ENCODE measurements around the gene PPFIBP1.
A peak's percentile ranks its signal among the peaks of the same experiment; 100 is the strongest.

The PPFIBP1 gene

DNA sequence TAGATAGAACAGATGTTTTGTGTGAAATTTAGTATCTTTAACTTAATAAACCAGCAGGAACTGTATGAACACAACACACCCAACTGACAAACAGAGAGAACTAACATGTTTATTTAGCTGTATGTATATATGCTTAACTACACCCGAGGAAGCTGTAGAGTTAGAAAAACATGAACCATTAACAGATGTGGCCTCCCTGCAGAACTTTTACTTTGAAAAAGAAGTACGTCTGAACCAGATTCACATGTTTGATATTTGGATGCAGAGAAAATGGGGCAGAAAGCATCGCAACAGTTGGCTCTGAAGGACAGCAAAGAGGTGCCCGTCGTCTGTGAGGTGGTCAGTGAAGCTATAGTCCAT is 172.3 kb downstream of the PPFIBP1 start, which contains the start of gene REP15:
REP15 (plus strand) TSS at position 155 of the 360 bp plus-strand sequence; CDS start at position 271, 116 bp downstream.
- H3K36me3 ChIP-seq (ENCODE audit: control insufficient read depth in 4 of 4, insufficient read depth in 4 of 4, low read length in 3 of 4), result peaks cover 0 to 24% (median 8%) of the 10 kb centered on the region in 4 experiments
- 100% methylated on average over 4 of the region's 5 CpGs for WGBS (ENCODE audit: insufficient coverage)

GRCh38 chr12:27696864-27697564 is 173.0 kb downstream of the PPFIBP1 start:
- CTCF ChIA-PET, result interaction anchor here (1.0 to 1.8 kb wide), 6 partner anchors 8 to 272 kb away, joined by 3 to 7 read pairs (median 4); no protein-coding TSS in a partner anchor
- H3K9me3 ChIP-seq (ENCODE audit: control extremely low read depth in 1 of 5, control insufficient read depth in 4 of 5, insufficient read depth in 2 of 5, low read depth in 1 of 5, low read length in 4 of 5), result no peaks in the 10 kb centered on the region
- POLR2A ChIA-PET, result interaction anchor here (0.6 kb wide), 1 partner anchor 7 kb away, joined by 3 read pairs; no protein-coding TSS in a partner anchor
- no peak overlapping the region for H3K4me3 ChIP-seq (ENCODE audit: control insufficient read depth in 1 of 7, extremely low read depth in 1 of 7, insufficient read depth in 4 of 7, low read depth in 2 of 7, low read length in 6 of 7)
- no peaks in the 10 kb centered on the region for H3K27me3 ChIP-seq (replicated peaks in 2 of 5; ENCODE audit: control insufficient read depth in 4 of 5, insufficient read depth in 5 of 5, low read length in 4 of 5)
- 100% methylated on average over 2 of the region's 3 CpGs for WGBS (ENCODE audit: insufficient coverage)
- no peak for DNase-seq
- H3K4me1 ChIP-seq (ENCODE audit: control extremely low read depth in 1 of 4, control insufficient read depth in 4 of 4, insufficient read depth in 4 of 4, low read length in 3 of 4), result no peaks in the 10 kb centered on the region
- peaks cover 0 to 19% (median 5%) of the 10 kb centered on the region in 4 experiments for H3K36me3 ChIP-seq (ENCODE audit: control insufficient read depth in 4 of 4, insufficient read depth in 4 of 4, low read length in 3 of 4)
- H3K27ac ChIP-seq (ENCODE audit: insufficient read depth in 1 of 2, low read depth in 1 of 2, low read length in 2 of 2, poor library complexity in 1 of 2, severe bottlenecking in 2 of 2), result no peak overlapping the region

More for the DNA sequence above, 172.3 kb downstream of the PPFIBP1 start, which contains the start of gene REP15:
- Histone ChIP-seq H3K4me1 (ENCODE audit: control extremely low read depth in 1 of 4, control insufficient read depth in 4 of 4, insufficient read depth in 4 of 4, low read length in 3 of 4) (no peaks in the 10 kb centered on the region), H3K27me3 (replicated peaks in 2 of 5; ENCODE audit: control insufficient read depth in 4 of 5, insufficient read depth in 5 of 5, low read length in 4 of 5) (no peaks in the 10 kb centered on the region), H3K27ac (ENCODE audit: insufficient read depth in 1 of 2, low read depth in 1 of 2, low read length in 2 of 2, poor library complexity in 1 of 2, severe bottlenecking in 2 of 2) (no peak within 1 kb of the TSS), H3K4me3 (ENCODE audit: control insufficient read depth in 1 of 7, extremely low read depth in 1 of 7, insufficient read depth in 4 of 7, low read depth in 2 of 7, low read length in 6 of 7) (no peak within 1 kb of the TSS), H3K9me3 (ENCODE audit: control extremely low read depth in 1 of 5, control insufficient read depth in 4 of 5, insufficient read depth in 2 of 5, low read depth in 1 of 5, low read length in 4 of 5) (no peaks in the 10 kb centered on the region)
- CTCF ChIA-PET, result interaction anchor here (1.0 to 1.4 kb wide), 4 partner anchors 8 to 271 kb away, joined by 3 to 7 read pairs (median 4); no protein-coding TSS in a partner anchor
- DNase-seq, result no peak
- POLR2A ChIA-PET, result interaction anchor here (0.6 kb wide), 1 partner anchor 8 kb away, joined by 3 read pairs; no protein-coding TSS in a partner anchor

GRCh38 chr12:27703720-27704452 is 179.9 kb downstream of the PPFIBP1 start:
- Histone ChIP-seq H3K4me1 (ENCODE audit: control extremely low read depth in 1 of 4, control insufficient read depth in 4 of 4, insufficient read depth in 4 of 4, low read length in 3 of 4) (peaks cover 0 to 9% (median 3%) of the 10 kb centered on the region in 4 experiments), H3K4me3 (ENCODE audit: control insufficient read depth in 1 of 7, extremely low read depth in 1 of 7, insufficient read depth in 4 of 7, low read depth in 2 of 7, low read length in 6 of 7) (no peak overlapping the region), H3K36me3 (ENCODE audit: control insufficient read depth in 4 of 4, insufficient read depth in 4 of 4, low read length in 3 of 4) (no peaks in the 10 kb centered on the region), H3K9me3 (ENCODE audit: control extremely low read depth in 1 of 5, control insufficient read depth in 4 of 5, insufficient read depth in 2 of 5, low read depth in 1 of 5, low read length in 4 of 5) (no peaks in the 10 kb centered on the region), H3K27ac (ENCODE audit: insufficient read depth in 1 of 2, low read depth in 1 of 2, low read length in 2 of 2, poor library complexity in 1 of 2, severe bottlenecking in 2 of 2) (no peak overlapping the region), H3K27me3 (replicated peaks in 2 of 5; ENCODE audit: control insufficient read depth in 4 of 5, insufficient read depth in 5 of 5, low read length in 4 of 5) (no peaks in the 10 kb centered on the region)
- ChIA-PET CTCF (interaction anchor here (0.6 to 1.5 kb wide), 5 partner anchors 8 to 286 kb away, joined by 3 to 7 read pairs (median 3); partner anchors contain the start of gene REP15), POLR2A (interaction anchor here (0.6 kb wide), 1 partner anchor 7 kb away, joined by 3 read pairs; no protein-coding TSS in a partner anchor)
- WGBS (ENCODE audit: insufficient coverage), result 4% methylated on average over 3 of the region's 4 CpGs
- DNase-seq, result peak; percentile 75 to 88 (median 84)

DNA sequence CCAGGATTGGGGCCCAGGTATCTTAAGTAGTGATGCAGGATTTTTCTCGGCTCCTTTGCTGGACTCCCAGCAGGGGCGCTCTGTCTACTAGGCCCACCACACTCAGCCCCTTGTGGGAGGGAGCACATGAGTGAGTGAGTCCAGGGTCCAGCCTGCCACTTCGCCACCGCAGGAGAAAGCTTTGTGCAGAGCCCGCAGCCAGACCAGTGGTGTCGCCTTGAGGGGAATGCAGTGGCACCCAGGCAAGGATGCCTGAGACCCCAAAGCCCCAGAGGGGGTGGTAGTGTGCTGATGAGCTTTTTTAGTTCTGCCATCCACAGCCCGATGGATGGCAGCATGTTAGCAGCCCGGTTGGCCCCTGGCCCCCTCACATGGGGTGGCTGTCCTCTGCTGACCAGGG is 181.3 kb downstream of the PPFIBP1 start:
- CTCF ChIA-PET, result interaction anchor here (0.6 to 1.5 kb wide), 3 partner anchors 9 to 280 kb away, joined by 3 to 7 read pairs (median 3); partner anchors contain the start of gene REP15
- 100% methylated on average over 2 of the region's 8 CpGs for WGBS (ENCODE audit: insufficient coverage)
- Histone ChIP-seq H3K9me3 (ENCODE audit: control extremely low read depth in 1 of 5, control insufficient read depth in 4 of 5, insufficient read depth in 2 of 5, low read depth in 1 of 5, low read length in 4 of 5) (no peaks in the 10 kb centered on the region), H3K27ac (ENCODE audit: insufficient read depth in 1 of 2, low read depth in 1 of 2, low read length in 2 of 2, poor library complexity in 1 of 2, severe bottlenecking in 2 of 2) (no peak overlapping the region), H3K27me3 (replicated peaks in 2 of 5; ENCODE audit: control insufficient read depth in 4 of 5, insufficient read depth in 5 of 5, low read length in 4 of 5) (no peaks in the 10 kb centered on the region), H3K4me1 (ENCODE audit: control extremely low read depth in 1 of 4, control insufficient read depth in 4 of 4, insufficient read depth in 4 of 4, low read length in 3 of 4) (peaks cover 0 to 14% (median 5%) of the 10 kb centered on the region in 4 experiments), H3K36me3 (ENCODE audit: control insufficient read depth in 4 of 4, insufficient read depth in 4 of 4, low read length in 3 of 4) (no peaks in the 10 kb centered on the region), H3K4me3 (ENCODE audit: control insufficient read depth in 1 of 7, extremely low read depth in 1 of 7, insufficient read depth in 4 of 7, low read depth in 2 of 7, low read length in 6 of 7) (no peak overlapping the region)
- POLR2A ChIA-PET, result no interaction called here
- DNase-seq, result no peak

GRCh38 chr12:27707216-27707615 is 183.2 kb downstream of the PPFIBP1 start:
- no CpG with 5 or more reads among the region's 2 CpGs for WGBS (ENCODE audit: insufficient coverage)
- ChIA-PET POLR2A (no interaction called here), CTCF (no interaction called here)
- DNase-seq, result no peak
- Histone ChIP-seq H3K4me1 (ENCODE audit: control extremely low read depth in 1 of 4, control insufficient read depth in 4 of 4, insufficient read depth in 4 of 4, low read length in 3 of 4) (peaks cover 9 to 26% (median 14%) of the 10 kb centered on the region in 4 experiments), H3K4me3 (ENCODE audit: control insufficient read depth in 1 of 7, extremely low read depth in 1 of 7, insufficient read depth in 4 of 7, low read depth in 2 of 7, low read length in 6 of 7) (no peak overlapping the region), H3K9me3 (ENCODE audit: control extremely low read depth in 1 of 5, control insufficient read depth in 4 of 5, insufficient read depth in 2 of 5, low read depth in 1 of 5, low read length in 4 of 5) (no peaks in the 10 kb centered on the region), H3K27me3 (replicated peaks in 2 of 5; ENCODE audit: control insufficient read depth in 4 of 5, insufficient read depth in 5 of 5, low read length in 4 of 5) (no peaks in the 10 kb centered on the region), H3K36me3 (ENCODE audit: control insufficient read depth in 4 of 4, insufficient read depth in 4 of 4, low read length in 3 of 4) (no peaks in the 10 kb centered on the region), H3K27ac (ENCODE audit: insufficient read depth in 1 of 2, low read depth in 1 of 2, low read length in 2 of 2, poor library complexity in 1 of 2, severe bottlenecking in 2 of 2) (no peak overlapping the region)

DNA sequence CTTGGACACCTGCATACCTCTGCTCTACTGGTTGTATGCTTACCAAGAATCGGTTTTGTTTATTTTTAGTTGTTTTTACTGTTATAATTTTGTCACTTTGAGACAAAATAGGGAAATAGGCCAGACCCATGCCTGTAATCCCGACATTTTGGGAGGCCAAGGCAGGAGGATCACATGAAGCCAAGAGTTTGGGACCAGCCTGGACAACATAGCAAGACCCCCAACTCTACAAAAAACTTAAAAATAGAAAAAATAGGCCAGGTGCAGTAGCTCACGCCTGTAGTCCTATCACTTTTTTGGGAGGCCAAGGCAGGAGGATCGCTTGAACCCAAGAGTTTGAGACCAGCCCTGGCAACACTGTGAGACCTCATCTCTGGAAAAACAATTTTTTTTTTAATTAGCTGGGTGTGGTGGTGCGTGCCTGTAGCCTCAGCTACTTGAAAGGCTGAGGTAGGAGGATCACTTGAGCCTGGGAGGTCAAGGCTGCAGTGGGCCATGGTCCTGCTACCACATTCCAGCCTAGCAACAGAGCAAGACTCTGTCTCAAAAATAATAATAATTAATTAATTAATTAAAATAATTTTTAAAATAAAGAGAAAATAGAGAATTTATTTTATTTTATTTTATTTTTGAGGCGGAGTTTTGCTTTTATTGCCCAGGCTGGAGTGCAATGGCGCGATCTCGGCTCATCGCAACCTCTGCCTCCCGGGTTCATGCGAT is 185.4 kb downstream of the PPFIBP1 start:
- CTCF ChIA-PET, result interaction anchor here (0.6 to 2.3 kb wide), 3 partner anchors 14 to 979 kb away, joined by 3 to 4 read pairs (median 3); partner anchors contain the start of gene REP15
- Histone ChIP-seq H3K4me3 (ENCODE audit: control insufficient read depth in 1 of 7, extremely low read depth in 1 of 7, insufficient read depth in 4 of 7, low read depth in 2 of 7, low read length in 6 of 7) (peak overlapping the region in 4 of 7 experiments; percentile 93 to 100 (median 100)), H3K27ac (ENCODE audit: insufficient read depth in 1 of 2, low read depth in 1 of 2, low read length in 2 of 2, poor library complexity in 1 of 2, severe bottlenecking in 2 of 2) (no peak overlapping the region)

More for the DNA sequence above, 185.4 kb downstream of the PPFIBP1 start:
- H3K36me3 ChIP-seq (ENCODE audit: control insufficient read depth in 4 of 4, insufficient read depth in 4 of 4, low read length in 3 of 4), result peaks cover 0 to 10% (median 3%) of the 10 kb centered on the region in 4 experiments
- WGBS (ENCODE audit: insufficient coverage), result 97% methylated on average over 5 of the region's 12 CpGs
- no peaks in the 10 kb centered on the region for H3K27me3 ChIP-seq (replicated peaks in 2 of 5; ENCODE audit: control insufficient read depth in 4 of 5, insufficient read depth in 5 of 5, low read length in 4 of 5)
- no peak for DNase-seq
- peaks cover 11 to 29% (median 15%) of the 10 kb centered on the region in 4 experiments for H3K4me1 ChIP-seq (ENCODE audit: control extremely low read depth in 1 of 4, control insufficient read depth in 4 of 4, insufficient read depth in 4 of 4, low read length in 3 of 4)
- POLR2A ChIA-PET, result no interaction called here
- no peaks in the 10 kb centered on the region for H3K9me3 ChIP-seq (ENCODE audit: control extremely low read depth in 1 of 5, control insufficient read depth in 4 of 5, insufficient read depth in 2 of 5, low read depth in 1 of 5, low read length in 4 of 5)

All from common myeloid progenitor, CD34-positive (primary cell).